K562 (cell line): Measurements from ENCODE around the gene DNAJB1. TPM values are rescaled to one million over a fixed set of nuclear protein-coding genes. Genes with fewer than 3 reads are reported as not detected.

Experiments used
- ATAC-seq: fragments of 200-7000 bp; cut with Tn5 transposase; 3 replicates; pipeline ENCODE4 v1.9.1; 2020; ENCODE audit warnings: moderate library complexity
- BruUV-seq: library from RNA; stranded (reverse); fragments of 400-500 nt; replicated peaks from 2 replicates; lab custom pipeline; 2021; lab: Mats Ljungman, UMichigan
- CTCF ChIA-PET: fragments of 300-600 bp; formaldehyde crosslinking; extraction: SDS; loops from one replicate; lab custom pipeline; 2021; ENCODE audit warnings: low intra/inter-chr PET ratio; lab: Yijun Ruan, JAX
- POLR2A ChIA-PET: fragments of 300-600, 350-650 bp; sonication (Branson Sonifier 250); formaldehyde crosslinking; extraction: SDS; loops from one replicate; lab custom pipeline; 2021; ENCODE audit warnings: antibody characterized with exemption, inconsistent platforms; lab: Yijun Ruan, JAX
- DNase-seq, 4 experiments: peaks; one replicate each; pipeline versions ENCODE4 v3.0.0 to v3.0.0-alpha.2; 2011 to 2018; ENCODE audit warnings: low spot score in 3 of 4, mixed read lengths in 3 of 4; ENCODE audit errors: extremely low read depth in 1 of 4
- FAIRE-seq: peaks from 2 replicates; lab custom pipeline; 2011; peaks lifted over from hg19 to GRCh38; lab: Jason Lieb, UNC
- H2AFZ ChIP-seq: 2 replicates; pipeline ENCODE4 v1.6.0; 2011; ENCODE audit warnings: low read depth, low read length, control low read depth, inconsistent platforms
- H3K27ac ChIP-seq: fragments of 200-600 bp; 3 replicates; pipeline ENCODE4 v1.8.0; 2011; ENCODE audit warnings: low read depth, mild to moderate bottlenecking, control low read depth, inconsistent platforms, low read length, moderate library complexity, mixed read lengths; ENCODE audit errors: extremely low read depth
- H3K27me3 ChIP-seq, 2 experiments: fragments of 300-600 bp in 1 of 2; 2 replicates in 1 of 2; 3 replicates in 1 of 2; pipeline versions ENCODE4 v1.6.0 to v1.8.0; 2011; ENCODE audit warnings: inconsistent platforms in 2 of 2, low read length in 2 of 2, mild to moderate bottlenecking in 1 of 2, mixed read lengths in 1 of 2, moderate library complexity in 1 of 2; ENCODE audit not compliant: control insufficient read depth in 2 of 2, insufficient read depth in 2 of 2
- H3K36me3 ChIP-seq: fragments of 300-600 bp; 3 replicates; pipeline ENCODE4 v1.8.0; 2011; ENCODE audit warnings: mild to moderate bottlenecking, low read length, inconsistent platforms; ENCODE audit not compliant: control insufficient read depth, insufficient read depth
- H3K4me1 ChIP-seq, 2 experiments: fragments of 200-600 bp in 1 of 2; replicated peaks in 1 of 2; 2 replicates in 1 of 2; 3 replicates in 1 of 2; pipeline versions ENCODE4 v1.5.1 to v1.8.0; 2011; ENCODE audit warnings: inconsistent platforms in 2 of 2, low read length in 2 of 2, mild to moderate bottlenecking in 1 of 2, mixed read lengths in 1 of 2, moderate library complexity in 1 of 2; ENCODE audit not compliant: control insufficient read depth in 2 of 2, insufficient read depth in 2 of 2
- H3K4me2 ChIP-seq: 2 replicates; pipeline ENCODE4 v1.6.1; 2011; ENCODE audit warnings: low read length, control low read depth, inconsistent platforms, mixed read lengths; ENCODE audit not compliant: insufficient read depth
- H3K4me3 ChIP-seq: fragments of 200-600 bp; sonication (generic), shearing (Covaris generic); 2 replicates; pipeline ENCODE4 v1.5.1; 2016; ENCODE audit warnings: control low read depth, inconsistent platforms
- H3K79me2 ChIP-seq: fragments of 200-600 bp; 3 replicates; pipeline ENCODE4 v1.8.0; 2011; ENCODE audit warnings: low read length, inconsistent platforms; ENCODE audit not compliant: control insufficient read depth, insufficient read depth
- H3K9ac ChIP-seq, 2 experiments: 2 replicates each; pipeline versions ENCODE4 v1.6.0 to v1.6.1; 2011; ENCODE audit warnings: low read depth in 2 of 2, low read length in 2 of 2, control low read depth in 1 of 2, inconsistent platforms in 1 of 2, mild to moderate bottlenecking in 1 of 2, mixed read lengths in 1 of 2; ENCODE audit not compliant: insufficient read depth in 1 of 2
- H3K9me1 ChIP-seq: one replicate; pipeline ENCODE4 v1.6.0; 2011; ENCODE audit warnings: inconsistent platforms, mild to moderate bottlenecking, low read length, moderate library complexity; ENCODE audit not compliant: control insufficient read depth, insufficient read depth
- H3K9me3 ChIP-seq: replicated peaks from 2 replicates; pipeline ENCODE4 v1.5.1; 2011; ENCODE audit warnings: low read depth, low read length, inconsistent platforms; ENCODE audit not compliant: control insufficient read depth, insufficient read depth
- H4K20me1 ChIP-seq: replicated peaks from 2 replicates; pipeline ENCODE4 v1.6.1; 2011; ENCODE audit warnings: low read length, inconsistent platforms, mixed read lengths; ENCODE audit not compliant: control insufficient read depth, insufficient read depth
- CEBPB ChIP-seq: fragments of 450-650 bp; IDR thresholded peaks from 2 replicates; pipeline ENCODE4 v1.6.1; 2016; ENCODE audit warnings: missing genetic modification characterization, missing compliant biosample characterization
- HMGXB4 ChIP-seq: sonication (generic); formaldehyde crosslinking; IDR thresholded peaks from 2 replicates; pipeline ENCODE4 v1.8.1; 2023; ENCODE audit warnings: mild to moderate bottlenecking, missing genetic modification reagents
- LEF1 ChIP-seq: fragments of 450-650 bp; IDR thresholded peaks from 2 replicates; pipeline ENCODE4 v1.6.1; 2016; ENCODE audit warnings: mild to moderate bottlenecking
- RBM15 ChIP-seq: fragments of 200-400 bp; formaldehyde crosslinking; IDR thresholded peaks from 2 replicates; pipeline ENCODE4 v1.6.1; 2018; ENCODE audit warnings: mild to moderate bottlenecking, low read length, moderate library complexity; ENCODE audit not compliant: insufficient read depth
- THRB ChIP-seq: fragments of 450-650 bp; formaldehyde crosslinking; conservative IDR thresholded peaks from 2 replicates; pipeline ENCODE4 v1.4.0; 2022; ENCODE audit warnings: mild to moderate bottlenecking, missing genetic modification characterization
- ZBTB9 ChIP-seq: fragments of 450-650 bp; formaldehyde crosslinking; IDR thresholded peaks from 2 replicates; pipeline ENCODE4 v1.4.0; 2020; ENCODE audit warnings: mild to moderate bottlenecking, moderate library complexity
- ZNF589 ChIP-seq: fragments of 200-800 bp; sonication (Bioruptor generic); IDR thresholded peaks from 2 replicates; pipeline ENCODE4 v1.6.1; 2016; ENCODE audit warnings: low read depth, missing genetic modification characterization, missing compliant biosample characterization
- ZNF592 ChIP-seq: fragments of 450-650 bp; IDR thresholded peaks from 2 replicates; pipeline ENCODE4 v1.6.1; 2017; ENCODE audit warnings: antibody characterized with exemption, mild to moderate bottlenecking
- WGBS: fragments of 100-300 bp; shearing (Covaris generic); methylation state at CpG from one replicate; pipeline ENCODE4 v1.1.6; 2016; ENCODE audit warnings: low coverage, mixed read lengths; ENCODE audit not compliant: insufficient coverage; ENCODE audit errors: missing lambda C conversion rate; 5-methylcytosine and 5-hydroxymethylcytosine counted together
- in situ Hi-C: fragments of 300-500 bp; cut with MboI; formaldehyde crosslinking; loops from 4 replicates; pipeline ENCODE4 v1.15.0; 2018; ENCODE audit warnings: inconsistent platforms, mixed read lengths
- intact Hi-C: fragments of 100-400 bp; cut with micrococcal nuclease; formaldehyde crosslinking; loops from 2 replicates; pipeline ENCODE4 v1.14.2; 2022
- polyA plus RNA-seq, 8 experiments: library from polyadenylated mRNA; depleted of rRNA in 4 of 8; stranded (reverse) in 5 of 8; unstranded in 3 of 8; fragments of >200 nt; fragmentation: Nextera tagmentation in 2 of 8; fragmentation: Illumina TruSeq in 1 of 8; extraction: Ambion mirVana in 2 of 8; extraction: Trizol in 1 of 8; gene quantifications; 2 replicates each; pipeline versions ENCODE4 v1.2.1 to v1.2.3, GENCODE V29; 2011 to 2014; ENCODE audit warnings: inconsistent platforms in 1 of 8, missing spikeins in 1 of 8
- total RNA-seq, 7 experiments: library from RNA; depleted of rRNA in 6 of 7; stranded (reverse); fragments of >200 nt in 6 of 7; fragmentation: Illumina TruSeq in 2 of 7; extraction: Trizol in 2 of 7; gene quantifications; 2 replicates each; pipeline versions ENCODE4 v1.2.1 to v1.2.3, GENCODE V29; 2011 to 2021; ENCODE audit warnings: low replicate concordance in 1 of 7

Gene DNAJB1
- total and polyA plus RNA-seq, 9 of the 15 experiments (the other 6 are each of a cell fraction or from before 2014, with no cell fraction given), result 13.2 to 113 (median 62.1) TPM

GRCh38 chr19:14482172-14482941, 35.8 kb downstream of the DNAJB1 start (continued):
- TF ChIP-seq HMGXB4 (CRISPR knock-in tag) (no peak), RBM15 (no peak), CEBPB (tag) (peak; percentile 70), LEF1 (no peak), ZBTB9 (no peak)
- TF ChIP-seq, all 486 proteins: peak for 4

GRCh38 chr19:14480700-14481079, 37.5 kb downstream of the DNAJB1 start:
- TF ChIP-seq ZNF592 (no peak), THRB (no peak), ZNF589 (CRISPR knock-in tag) (no peak)
- no peaks in the 10 kb centered on the region for H3K79me2 ChIP-seq
- H3K27me3 ChIP-seq, result no peaks in the 10 kb centered on the region
- ATAC-seq (no peak), FAIRE-seq (no peak), DNase-seq (no peak)
- H4K20me1 ChIP-seq, result no peaks in the 10 kb centered on the region
- H3K36me3 ChIP-seq, result peaks cover 19% of the 10 kb centered on the region; the same call in 2 of the 3 replicates
- peaks cover 9 to 44% of the 10 kb centered on the region in 2 experiments for H3K4me1 ChIP-seq
- H3K4me3 ChIP-seq, result no peak overlapping the region
- H2AFZ ChIP-seq, result no peak overlapping the region
- CTCF ChIA-PET, result interaction anchor here (1.2 to 2.3 kb wide), 3 partner anchors 331 to 601 kb away, joined by 3 to 7 read pairs (median 6); partner anchors contain the start of gene ASF1B
- WGBS, result 37% methylated on average over 4 of the region's 5 CpGs
- H3K9me3 ChIP-seq, result no peaks in the 10 kb centered on the region
- no peaks in the 10 kb centered on the region for H3K9me1 ChIP-seq
- BruUV-seq, result no TSS peak
- POLR2A ChIA-PET, result interaction anchor here (0.7 to 1.1 kb wide), 5 partner anchors 16 to 75 kb away, joined by 3 to 6 read pairs (median 4); no protein-coding TSS in a partner anchor
- H3K4me2 ChIP-seq, result no peak overlapping the region
- in situ Hi-C loops, result loop anchor here (10.0 kb wide), 1 partner anchor 606 kb away; the partner anchor contains the start of gene NANOS3
- H3K27ac ChIP-seq, result no peak overlapping the region
- intact Hi-C loops, result loop anchor here (10.0 kb wide), 2 partner anchors 116 to 286 kb away; no protein-coding TSS in a partner anchor
- H3K9ac ChIP-seq, result peak overlapping the region in 1 of 2 experiments; percentile 85; a peak in 2 of 4 replicates
